ENCODE results near the gene C19orf12.
A peak's percentile ranks its signal among the peaks of the same experiment; 100 is the strongest.

C19orf12 gene

DNA sequence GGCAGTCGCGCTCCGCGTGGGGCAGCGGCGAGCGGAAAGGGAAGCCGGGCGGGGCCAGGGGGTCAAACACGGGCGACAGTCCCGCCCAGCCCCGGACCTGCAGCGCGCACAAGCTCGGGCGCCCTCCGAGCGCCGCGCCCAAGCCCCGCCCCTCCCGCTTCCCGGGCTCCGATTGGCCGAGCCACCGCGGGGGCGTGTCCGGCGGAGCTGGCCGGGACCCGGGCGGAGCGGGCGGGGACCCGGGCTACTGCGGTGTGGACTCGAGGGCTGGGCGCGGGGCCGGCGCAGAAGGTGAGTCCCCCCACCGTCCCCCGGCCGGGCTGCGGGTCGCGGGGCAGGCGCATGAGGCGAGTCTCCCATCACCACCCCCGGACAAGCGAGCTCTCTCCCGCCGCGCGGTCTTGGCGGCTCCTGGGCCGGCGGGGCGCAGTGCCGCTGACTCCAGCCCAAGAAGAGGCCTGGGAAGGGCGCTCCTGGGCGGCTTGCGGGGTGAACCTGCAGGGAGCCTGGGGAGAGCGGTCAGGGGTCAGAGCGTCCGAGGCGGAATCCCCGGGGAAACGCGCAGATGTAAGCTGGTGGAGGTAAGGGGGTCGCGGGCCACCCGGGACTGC, 49.7 kb downstream of the C19orf12 start, which contains the start of gene PLEKHF1:
Gene PLEKHF1, plus strand, starts transcription at position 247 of the 611 bp plus-strand sequence. CDS start 8,379 bp downstream, outside the sequence.
- no peaks in the 10 kb centered on the region for H3K9me3 ChIP-seq
- H3K4me1 ChIP-seq: peaks cover 6% of the 10 kb centered on the region
- no peaks in the 10 kb centered on the region for H3K36me3 ChIP-seq (replicated peaks)
- in situ Hi-C loops (cut with MboI; ENCODE audit: low sequenced_read_pairs): no loop called here
- DNase-seq (ENCODE audit: low spot score in 2 of 2): peak; percentile 73 to 92
- H3K27me3 ChIP-seq (ENCODE audit: low read depth): no peaks in the 10 kb centered on the region
- peak within 1 kb of the TSS; percentile 71 for H3K4me3 ChIP-seq

DNA sequence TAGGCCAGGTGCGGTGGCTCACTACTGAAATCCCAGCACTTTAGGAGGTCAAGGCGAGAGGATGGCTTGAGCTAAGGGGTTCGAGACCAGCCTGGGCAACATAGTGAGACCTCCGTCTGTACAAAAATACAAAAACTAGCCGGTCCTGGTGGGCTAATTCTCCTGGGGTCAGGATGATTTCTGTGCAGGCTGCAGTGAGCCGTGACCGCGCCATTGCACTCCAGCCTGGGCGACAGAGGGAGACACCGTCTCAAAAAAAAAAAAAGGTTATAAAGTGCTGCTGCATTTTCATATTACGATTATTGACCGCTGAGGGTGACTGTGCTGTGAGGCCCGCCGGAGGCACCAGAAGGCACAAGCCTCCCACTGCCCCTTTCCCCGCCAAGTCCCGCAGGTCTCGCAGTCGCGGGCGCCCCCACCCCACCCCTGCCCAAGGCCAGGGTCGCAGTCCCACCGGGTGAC, 50.3 kb downstream of the C19orf12 start:
- in situ Hi-C loops (cut with MboI; ENCODE audit: low sequenced_read_pairs): no loop called here
- peak overlapping the region; percentile 71 for H3K4me3 ChIP-seq
- DNase-seq (ENCODE audit: low spot score in 2 of 2): no peak
- peaks cover 6% of the 10 kb centered on the region for H3K4me1 ChIP-seq
- no peaks in the 10 kb centered on the region for H3K36me3 ChIP-seq (replicated peaks)
- no peaks in the 10 kb centered on the region for H3K27me3 ChIP-seq (ENCODE audit: low read depth)
- no peaks in the 10 kb centered on the region for H3K9me3 ChIP-seq

DNA sequence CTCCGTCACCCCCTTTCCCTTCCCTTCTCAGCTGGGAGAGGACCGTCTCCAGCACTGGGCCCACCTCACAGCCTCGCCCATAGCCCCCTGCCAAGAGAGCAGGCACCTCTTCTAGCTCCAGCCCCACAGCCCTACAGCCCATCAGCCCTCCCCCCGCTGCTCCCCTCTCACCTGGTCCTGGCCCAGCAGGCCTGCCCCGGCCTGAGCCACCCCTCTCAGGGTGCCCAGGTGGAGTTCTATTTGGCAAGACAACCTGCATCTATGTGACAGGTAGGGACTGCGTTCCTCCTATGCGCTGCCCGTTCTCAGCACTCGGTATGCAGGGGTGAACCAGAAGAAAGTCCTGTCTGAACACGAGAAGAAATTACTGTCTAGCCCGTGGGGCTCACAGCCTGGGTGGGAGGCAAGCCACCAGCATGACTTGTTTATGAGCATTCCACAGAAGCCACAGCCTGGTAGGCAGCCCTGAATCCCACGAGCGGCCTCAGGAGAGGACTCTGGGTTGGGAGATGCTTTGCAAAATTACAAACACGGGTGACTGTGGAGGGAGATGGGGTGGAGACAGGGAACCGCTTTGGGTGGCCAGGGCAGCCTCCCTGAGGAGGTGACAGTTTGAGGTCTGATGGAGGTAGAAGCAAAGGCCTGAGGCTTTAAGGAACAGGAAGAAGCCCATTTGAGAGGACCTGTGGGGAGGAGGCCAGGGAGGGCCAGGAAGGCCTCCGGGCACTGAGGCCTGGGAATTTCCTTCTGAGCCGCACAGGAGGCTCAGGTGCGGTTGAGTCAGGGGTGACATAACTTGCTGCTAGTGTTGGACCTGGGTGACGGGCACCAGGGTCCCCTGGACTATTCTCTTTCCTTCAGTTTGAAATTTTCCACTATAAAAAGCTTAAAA, 51.0 kb downstream of the C19orf12 start:
- H3K4me3 ChIP-seq: no peak overlapping the region
- no peaks in the 10 kb centered on the region for H3K27me3 ChIP-seq (ENCODE audit: low read depth)
- DNase-seq (ENCODE audit: low spot score in 2 of 2): no peak
- H3K36me3 ChIP-seq (replicated peaks): no peaks in the 10 kb centered on the region
- in situ Hi-C loops (cut with MboI; ENCODE audit: low sequenced_read_pairs): no loop called here
- peaks cover 6% of the 10 kb centered on the region for H3K4me1 ChIP-seq
- no peaks in the 10 kb centered on the region for H3K9me3 ChIP-seq

DNA sequence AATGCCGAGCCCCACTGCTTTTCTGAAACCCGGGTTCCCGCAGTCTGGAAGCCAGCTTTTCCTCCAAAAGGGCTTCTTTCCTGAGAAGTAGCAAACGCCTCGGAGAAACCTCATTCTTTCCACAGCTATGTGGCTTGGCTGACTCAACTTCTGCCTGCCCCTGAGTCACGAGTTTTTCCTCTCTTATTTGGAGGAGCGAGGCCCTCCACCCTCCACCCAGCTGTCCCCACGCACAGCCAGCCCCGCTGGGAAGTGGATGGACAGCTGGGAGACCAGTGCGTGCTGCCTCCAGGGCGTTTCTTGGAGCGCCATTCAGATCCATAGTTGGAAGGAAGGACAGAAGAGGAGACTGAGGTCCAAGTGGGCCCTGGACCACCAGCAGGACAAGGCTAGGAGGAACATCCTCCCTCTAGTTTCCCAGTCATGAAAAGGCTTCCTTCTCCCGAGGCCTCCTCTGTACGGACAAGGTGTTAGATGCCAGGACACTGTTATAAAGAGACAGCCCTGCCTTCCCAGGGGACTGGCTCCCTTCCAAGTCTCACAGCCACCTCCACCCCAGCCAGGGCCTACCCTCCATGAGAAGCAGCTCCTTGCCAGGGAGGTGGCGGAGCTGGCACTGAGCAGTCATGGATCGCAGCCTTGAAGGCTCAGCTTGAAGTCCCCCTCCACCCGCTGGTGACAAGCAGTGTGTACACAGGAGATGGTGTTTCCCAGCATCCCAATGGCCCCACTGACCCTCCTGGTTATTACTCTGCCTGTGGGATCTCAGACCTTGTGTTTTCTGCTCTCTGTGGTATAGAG, 52.3 kb downstream of the C19orf12 start:
- no peaks in the 10 kb centered on the region for H3K36me3 ChIP-seq (replicated peaks)
- in situ Hi-C loops (cut with MboI; ENCODE audit: low sequenced_read_pairs): no loop called here
- no peaks in the 10 kb centered on the region for H3K27me3 ChIP-seq (ENCODE audit: low read depth)
- no peaks in the 10 kb centered on the region for H3K9me3 ChIP-seq
- no peak overlapping the region for H3K4me3 ChIP-seq
- no peak for DNase-seq (ENCODE audit: low spot score in 2 of 2)
- H3K4me1 ChIP-seq: peaks cover 6% of the 10 kb centered on the region

DNA sequence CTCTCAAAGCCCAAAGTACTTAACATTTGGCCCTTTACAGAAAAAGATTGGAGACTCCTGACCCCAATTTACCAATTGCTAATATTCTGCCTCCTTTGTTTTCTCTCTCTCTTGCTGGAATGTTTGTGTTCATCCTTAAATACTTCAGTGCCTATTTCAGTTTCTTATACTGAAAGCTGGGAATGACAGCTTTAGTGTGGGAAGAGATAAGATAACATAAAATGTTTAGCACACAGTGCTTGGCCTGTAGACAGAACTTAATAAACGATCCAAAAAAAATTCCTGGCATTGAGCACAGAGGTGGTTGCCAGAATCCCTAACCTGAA, 52.8 kb downstream of the C19orf12 start:
- Histone ChIP-seq H3K4me1 (peaks cover 5% of the 10 kb centered on the region), H3K36me3 (replicated peaks) (no peaks in the 10 kb centered on the region), H3K27me3 (ENCODE audit: low read depth) (no peaks in the 10 kb centered on the region), H3K4me3 (no peak overlapping the region), H3K9me3 (no peaks in the 10 kb centered on the region)
- in situ Hi-C loops (cut with MboI; ENCODE audit: low sequenced_read_pairs): no loop called here
- DNase-seq (ENCODE audit: low spot score in 2 of 2): no peak

DNA sequence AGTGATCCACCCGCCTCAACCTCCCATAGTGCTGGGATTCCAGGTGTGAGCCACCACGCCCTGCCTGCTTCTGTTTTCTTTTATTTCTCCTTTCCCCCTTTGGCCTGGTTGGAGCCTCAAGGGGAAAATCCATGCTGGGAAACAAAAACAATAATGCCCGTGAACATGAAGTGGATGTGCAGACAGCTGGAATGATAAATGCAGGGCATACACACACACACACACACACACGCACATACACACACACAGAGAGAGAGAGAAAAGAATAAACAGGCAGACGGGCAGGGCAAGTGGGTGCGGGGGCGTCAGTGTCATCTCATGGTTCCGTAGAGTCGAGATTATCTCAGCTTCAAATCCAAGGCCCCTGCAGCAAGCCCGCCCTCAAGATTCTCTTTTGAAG, 54.2 kb downstream of the C19orf12 start:
- Histone ChIP-seq H3K4me1 (no peaks in the 10 kb centered on the region), H3K27me3 (ENCODE audit: low read depth) (no peaks in the 10 kb centered on the region), H3K36me3 (replicated peaks) (no peaks in the 10 kb centered on the region), H3K4me3 (no peak overlapping the region), H3K9me3 (no peaks in the 10 kb centered on the region)
- DNase-seq (ENCODE audit: low spot score in 2 of 2): no peak
- in situ Hi-C loops (cut with MboI; ENCODE audit: low sequenced_read_pairs): no loop called here

DNA sequence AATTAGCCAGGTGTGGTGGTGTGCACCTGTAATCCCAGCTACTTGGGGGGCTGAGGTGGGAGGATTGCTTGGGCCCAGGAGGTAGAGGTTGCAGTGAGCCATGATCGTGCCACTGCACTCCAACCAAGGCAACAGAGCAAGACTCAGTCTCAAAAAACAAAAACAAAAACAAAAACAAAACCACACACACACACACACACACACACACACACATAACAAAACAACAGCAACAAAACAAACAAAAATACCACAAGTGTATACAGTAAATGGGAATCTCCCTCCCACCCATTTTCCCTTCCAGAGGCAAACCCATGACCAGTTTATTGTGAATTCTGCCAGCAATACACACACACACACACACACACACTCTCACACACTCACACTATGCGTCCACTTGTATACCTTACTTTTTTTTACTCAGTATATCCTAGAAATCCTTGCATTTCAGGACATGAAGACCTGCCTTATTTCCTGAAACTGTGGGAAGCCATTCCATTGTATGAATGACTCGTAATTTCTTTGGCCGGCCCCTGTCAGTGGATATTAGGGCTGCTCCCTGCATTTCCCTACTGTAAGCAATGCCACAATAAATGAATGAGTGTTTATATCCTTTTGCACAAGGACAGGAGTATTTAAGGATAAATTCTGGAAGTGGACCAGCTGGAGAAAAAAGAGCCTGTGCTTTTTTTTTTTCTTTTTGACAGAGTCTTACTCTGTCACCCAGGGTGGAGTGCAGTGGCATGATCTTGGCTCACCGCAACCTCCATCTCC, 56.7 kb downstream of the C19orf12 start:
- in situ Hi-C loops (cut with MboI; ENCODE audit: low sequenced_read_pairs): no loop called here
- Histone ChIP-seq H3K4me1 (no peaks in the 10 kb centered on the region), H3K9me3 (no peaks in the 10 kb centered on the region), H3K27me3 (ENCODE audit: low read depth) (no peaks in the 10 kb centered on the region), H3K4me3 (no peak overlapping the region), H3K36me3 (replicated peaks) (no peaks in the 10 kb centered on the region)
- DNase-seq (ENCODE audit: low spot score in 2 of 2): no peak

GRCh38 chr19:29655648-29656335, 59.3 kb downstream of the C19orf12 start:
- Histone ChIP-seq H3K36me3 (replicated peaks) (no peaks in the 10 kb centered on the region), H3K4me1 (no peaks in the 10 kb centered on the region), H3K27me3 (ENCODE audit: low read depth) (no peaks in the 10 kb centered on the region; the same call in 1 of the 2 replicates), H3K4me3 (no peak overlapping the region), H3K9me3 (no peaks in the 10 kb centered on the region)
- no peak for DNase-seq (ENCODE audit: low spot score in 2 of 2)
- in situ Hi-C loops (cut with MboI; ENCODE audit: low sequenced_read_pairs): no loop called here

DNA sequence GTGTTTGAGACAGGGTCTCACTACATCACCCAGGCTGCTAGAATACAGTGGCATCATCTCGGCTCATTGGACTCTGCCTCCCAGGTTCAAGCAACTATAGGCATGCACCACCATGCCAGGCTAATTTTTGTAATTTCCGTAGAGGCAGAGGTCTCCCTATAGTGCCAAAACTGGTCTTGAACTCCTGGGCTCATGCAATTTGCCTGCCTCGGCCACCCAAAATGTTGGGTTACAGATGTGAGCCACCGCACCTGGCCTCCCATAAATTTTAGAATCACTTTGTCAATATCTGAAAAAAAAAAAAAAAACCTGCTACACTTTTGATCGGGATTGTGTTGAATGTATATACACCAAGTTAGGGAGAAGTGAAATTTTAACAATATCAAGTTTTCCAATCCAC, 61.7 kb downstream of the C19orf12 start:
- in situ Hi-C loops (cut with MboI; ENCODE audit: low sequenced_read_pairs): no loop called here
- no peak for DNase-seq (ENCODE audit: low spot score in 2 of 2)
- H3K9me3 ChIP-seq: no peaks in the 10 kb centered on the region
- no peaks in the 10 kb centered on the region; the same call in 1 of the 2 replicates for H3K27me3 ChIP-seq (ENCODE audit: low read depth)
- no peak overlapping the region for H3K4me3 ChIP-seq
- H3K36me3 ChIP-seq (replicated peaks): no peaks in the 10 kb centered on the region
- no peaks in the 10 kb centered on the region for H3K4me1 ChIP-seq

DNA sequence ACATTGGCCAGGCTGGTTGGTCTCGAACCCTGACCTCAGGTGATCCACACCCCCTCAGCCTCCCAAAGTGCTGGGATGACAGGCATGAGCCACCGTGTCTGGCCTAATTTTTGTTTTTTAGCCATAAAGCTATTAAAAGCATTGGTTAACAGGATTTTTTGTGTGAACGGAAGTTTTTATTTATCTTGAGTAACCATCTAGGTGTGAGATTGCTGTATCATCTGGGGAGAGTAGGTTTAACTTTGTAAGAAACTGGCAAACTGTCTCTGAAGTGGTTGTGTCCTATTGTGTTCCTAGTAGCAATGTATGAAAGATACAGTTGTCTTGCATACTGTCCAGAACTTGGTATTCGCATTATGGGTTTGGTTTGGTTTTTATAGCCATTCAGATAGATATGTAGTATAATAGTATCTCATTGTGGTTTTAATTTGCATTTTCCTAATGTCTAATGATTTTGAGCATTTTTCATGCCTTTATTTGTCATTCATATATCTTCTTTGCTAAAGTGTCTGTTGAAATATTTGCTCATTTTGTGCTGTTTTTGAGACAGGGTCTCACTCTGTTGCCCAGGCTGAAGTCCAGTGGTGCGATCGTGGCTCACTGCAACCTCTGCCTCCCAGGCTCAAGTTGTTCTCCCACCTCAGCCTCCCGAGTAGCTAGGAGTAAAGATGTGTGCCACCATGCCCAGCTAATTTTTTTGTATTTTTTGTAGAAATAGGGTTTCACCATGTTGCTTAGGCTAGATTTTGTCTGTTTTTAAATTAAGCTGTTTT, 63.3 kb downstream of the C19orf12 start:
- Histone ChIP-seq H3K36me3 (replicated peaks) (no peaks in the 10 kb centered on the region), H3K9me3 (no peaks in the 10 kb centered on the region), H3K4me3 (no peak overlapping the region), H3K4me1 (no peaks in the 10 kb centered on the region), H3K27me3 (ENCODE audit: low read depth) (no peaks in the 10 kb centered on the region; the same call in 1 of the 2 replicates)
- in situ Hi-C loops (cut with MboI; ENCODE audit: low sequenced_read_pairs): no loop called here
- DNase-seq (ENCODE audit: low spot score in 2 of 2): no peak

DNA sequence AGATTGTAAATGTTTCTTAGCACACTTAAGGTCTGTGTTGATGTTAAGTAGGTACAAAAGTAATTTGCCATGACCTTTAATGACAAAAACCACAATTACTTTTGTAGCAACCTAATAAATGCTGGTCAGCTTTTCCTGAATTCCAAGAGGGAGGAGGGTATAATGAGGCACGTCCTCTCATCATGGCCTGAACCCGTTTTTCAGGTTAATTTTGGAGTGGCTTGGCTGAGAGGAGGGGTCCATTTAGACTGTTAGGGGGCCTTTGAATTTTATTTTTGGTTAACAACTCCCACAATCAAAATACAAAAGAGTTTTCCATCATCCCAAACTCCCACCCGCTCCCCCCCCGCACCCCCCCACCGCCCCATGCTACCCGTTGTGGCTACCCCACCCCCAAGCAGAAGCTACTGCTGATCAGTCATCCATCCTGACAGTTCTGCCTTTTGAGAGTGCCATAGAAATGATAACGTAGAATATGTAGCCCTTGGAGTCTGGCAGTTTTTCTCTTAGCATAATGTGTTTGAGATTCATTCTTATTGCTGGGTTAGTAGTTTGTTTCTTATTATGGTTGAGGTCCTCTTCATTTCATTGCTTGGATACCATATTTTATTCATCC, 64.2 kb downstream of the C19orf12 start:
- in situ Hi-C loops (cut with MboI; ENCODE audit: low sequenced_read_pairs): no loop called here
- Histone ChIP-seq H3K4me1 (no peaks in the 10 kb centered on the region), H3K4me3 (no peak overlapping the region), H3K36me3 (replicated peaks) (no peaks in the 10 kb centered on the region), H3K27me3 (ENCODE audit: low read depth) (no peaks in the 10 kb centered on the region; the same call in 1 of the 2 replicates), H3K9me3 (no peaks in the 10 kb centered on the region)
- DNase-seq (ENCODE audit: low spot score in 2 of 2): no peak

Measured in HAP-1 (cell line).